IMR-90 (cell line): ENCODE measurements around the gene NCAM1. TPM values are rescaled to one million over a fixed set of nuclear protein-coding genes. Genes with fewer than 3 reads are reported as not detected.

Experiments used
- ATAC-seq: fragments of 200-7000 bp; cut with Tn5 transposase; 2 replicates; pipeline ENCODE4 v1.9.1; 2020; ENCODE audit warnings: low read depth, mild to moderate bottlenecking, moderate library complexity
- BruUV-seq: library from RNA; stranded (reverse); fragments of 400-500 nt; replicated peaks from 2 replicates; lab custom pipeline; 2021; lab: Mats Ljungman, UMichigan
- CTCF ChIA-PET: fragments of 300-600 bp; formaldehyde crosslinking; extraction: SDS; loops from one replicate; lab custom pipeline; 2021; ENCODE audit warnings: antibody characterized with exemption; lab: Yijun Ruan, JAX
- POLR2A ChIA-PET: fragments of 300-600 bp; sonication (Branson Sonifier 250); formaldehyde crosslinking; loops from one replicate; lab custom pipeline; 2022; ENCODE audit warnings: antibody characterized with exemption; ENCODE audit not compliant: unreplicated experiment; lab: Charles Lee
- DNase-seq: peaks from one replicate; pipeline ENCODE4 v3.0.0; 2013
- H2AFZ ChIP-seq: replicated peaks from 2 replicates; pipeline ENCODE3; 2013; ENCODE audit warnings: low read length, mild to moderate bottlenecking; ENCODE audit not compliant: poor library complexity
- H2AK5ac ChIP-seq: 2 replicates; pipeline ENCODE4 v1.6.1; 2013; ENCODE audit warnings: low read depth, low read length, inconsistent platforms
- H2AK9ac ChIP-seq: replicated peaks from 2 replicates; pipeline ENCODE3; 2013; ENCODE audit warnings: mild to moderate bottlenecking, low read depth, low read length, moderate library complexity; ENCODE audit not compliant: poor library complexity
- H2BK120ac ChIP-seq: 2 replicates; pipeline ENCODE4 v1.6.1; 2013; ENCODE audit warnings: low read depth, low read length, inconsistent platforms
- H2BK15ac ChIP-seq: 3 replicates; pipeline ENCODE4 v1.6.1; 2013; ENCODE audit warnings: low read depth, low read length, inconsistent platforms
- H2BK20ac ChIP-seq: 2 replicates; pipeline ENCODE4 v1.6.1; 2013; ENCODE audit warnings: low read depth, mild to moderate bottlenecking, inconsistent platforms, low read length, moderate library complexity
- H2BK5ac ChIP-seq: 2 replicates; pipeline ENCODE4 v1.6.1; 2013; ENCODE audit warnings: mild to moderate bottlenecking, low read depth, low read length, inconsistent platforms; ENCODE audit not compliant: poor library complexity, severe bottlenecking
- H3K14ac ChIP-seq: replicated peaks from 2 replicates; pipeline ENCODE4 v1.6.1; 2013; ENCODE audit warnings: low read depth, low read length, inconsistent platforms
- H3K18ac ChIP-seq: 2 replicates; pipeline ENCODE4 v1.6.1; 2013; ENCODE audit warnings: low read depth, low read length, control low read depth
- H3K23ac ChIP-seq: 2 replicates; pipeline ENCODE4 v1.6.1; 2013; ENCODE audit warnings: low read depth, low read length, inconsistent platforms
- H3K27ac ChIP-seq: 2 replicates; pipeline ENCODE4 v1.5.1; 2013; ENCODE audit warnings: mild to moderate bottlenecking, control low read depth, low read length; ENCODE audit not compliant: insufficient read depth
- H3K27me3 ChIP-seq: 2 replicates; pipeline ENCODE4 v1.6.1; 2013; ENCODE audit warnings: low read length; ENCODE audit not compliant: control insufficient read depth, insufficient read depth
- H3K36me3 ChIP-seq: 2 replicates; pipeline ENCODE4 v1.6.1; 2013; ENCODE audit warnings: low read length, mixed read lengths; ENCODE audit not compliant: control insufficient read depth, insufficient read depth
- H3K4ac ChIP-seq: 2 replicates; pipeline ENCODE4 v1.6.1; 2013; ENCODE audit warnings: low read depth, low read length, inconsistent platforms
- H3K4me1 ChIP-seq: 2 replicates; pipeline ENCODE4 v1.6.1; 2013; ENCODE audit warnings: low read length, mixed read lengths; ENCODE audit not compliant: control insufficient read depth, insufficient read depth
- H3K4me2 ChIP-seq: 2 replicates; pipeline ENCODE4 v1.6.1; 2013; ENCODE audit warnings: low read depth, mild to moderate bottlenecking, control low read depth, low read length, moderate library complexity
- H3K4me3 ChIP-seq: 2 replicates; pipeline ENCODE4 v1.5.1; 2013; ENCODE audit warnings: low read depth, mild to moderate bottlenecking, control low read depth, low read length, moderate library complexity; ENCODE audit not compliant: insufficient read depth
- H3K56ac ChIP-seq: 2 replicates; pipeline ENCODE4 v1.6.1; 2013; ENCODE audit warnings: low read length, inconsistent platforms; ENCODE audit not compliant: insufficient read depth; ENCODE audit errors: extremely low read depth
- H3K79me1 ChIP-seq, 2 experiments: 2 replicates each; pipeline ENCODE4 v1.6.1; 2013; ENCODE audit warnings: low read length in 2 of 2, inconsistent platforms in 1 of 2, low read depth in 1 of 2
- H3K9ac ChIP-seq: 2 replicates; pipeline ENCODE4 v1.6.1; 2013; ENCODE audit warnings: low read depth, low read length, control low read depth
- H3K9me1 ChIP-seq: 2 replicates; pipeline ENCODE4 v1.6.1; 2013; ENCODE audit warnings: low read length, inconsistent platforms; ENCODE audit not compliant: insufficient read depth
- H3K9me3 ChIP-seq: 2 replicates; pipeline ENCODE4 v1.6.1; 2013; ENCODE audit warnings: low read length; ENCODE audit not compliant: control insufficient read depth, insufficient read depth
- H4K20me1 ChIP-seq: 2 replicates; pipeline ENCODE4 v1.6.1; 2013; ENCODE audit warnings: low read length, inconsistent platforms; ENCODE audit not compliant: insufficient read depth
- H4K5ac ChIP-seq: 2 replicates; pipeline ENCODE4 v1.6.1; 2013; ENCODE audit warnings: mild to moderate bottlenecking, low read depth, low read length, control low read depth
- H4K8ac ChIP-seq, 2 experiments: 2 replicates each; pipeline ENCODE4 v1.6.1; 2013; ENCODE audit warnings: low read depth in 2 of 2, low read length in 2 of 2, control low read depth in 1 of 2, inconsistent platforms in 1 of 2
- H4K91ac ChIP-seq: 2 replicates; pipeline ENCODE4 v1.6.1; 2013; ENCODE audit warnings: low read depth, low read length, inconsistent platforms; ENCODE audit not compliant: insufficient read depth
- CEBPB ChIP-seq: IDR thresholded peaks from 2 replicates; pipeline ENCODE4 v1.6.1; 2012; ENCODE audit warnings: low read depth, low read length, improper control_type of control experiment
- CTCF ChIP-seq: conservative IDR thresholded peaks from 2 replicates; pipeline ENCODE4 v1.5.1; 2012; ENCODE audit warnings: mild to moderate bottlenecking, low read depth, low read length, improper control_type of control experiment
- ELK1 ChIP-seq: fragments of 150-350 bp; IDR thresholded peaks from 2 replicates; pipeline ENCODE4 v1.6.1; 2016; ENCODE audit warnings: low read depth, mild to moderate bottlenecking, low read length, moderate library complexity, borderline replicate concordance
- FOS ChIP-seq: fragments of 150-350 bp; IDR thresholded peaks from 2 replicates; pipeline ENCODE4 v1.6.1; 2016; ENCODE audit warnings: low read depth, low read length
- MAFK ChIP-seq: IDR thresholded peaks from 2 replicates; pipeline ENCODE4 v1.6.1; 2012; ENCODE audit warnings: low read depth, low read length, improper control_type of control experiment
- MAZ ChIP-seq: IDR thresholded peaks from 2 replicates; pipeline ENCODE4 v1.6.1; 2012; ENCODE audit warnings: low read depth, mild to moderate bottlenecking, low read length, improper control_type of control experiment, moderate library complexity, borderline replicate concordance
- MXI1 ChIP-seq: IDR thresholded peaks from 2 replicates; pipeline ENCODE4 v1.6.1; 2012; ENCODE audit warnings: low read depth, mild to moderate bottlenecking, low read length, moderate library complexity, borderline replicate concordance
- NFE2L2 ChIP-seq: fragments of 150-350 bp; IDR thresholded peaks from 2 replicates; pipeline ENCODE4 v1.6.1; 2016; ENCODE audit warnings: low read depth, mild to moderate bottlenecking, low read length
- POLR2A ChIP-seq: IDR thresholded peaks from 2 replicates; pipeline ENCODE4 v1.6.1; 2012; ENCODE audit warnings: mild to moderate bottlenecking, low read depth, low read length
- RAD21 ChIP-seq: IDR thresholded peaks from 2 replicates; pipeline ENCODE4 v1.6.1; 2012; ENCODE audit warnings: low read length, improper control_type of control experiment
- RFX5 ChIP-seq: IDR thresholded peaks from 2 replicates; pipeline ENCODE4 v1.8.0; 2012; ENCODE audit warnings: low read depth, mild to moderate bottlenecking, low read length, moderate library complexity
- USF2 ChIP-seq: fragments of 150-350 bp; IDR thresholded peaks from 2 replicates; pipeline ENCODE4 v1.6.1; 2017; ENCODE audit warnings: mild to moderate bottlenecking, antibody characterized with exemption, low read length, low read depth
- WGBS, 2 experiments: methylation state at CpG; one replicate each; pipeline versions ENCODE4 v1.1.5 to v1.1.7; 2013; ENCODE audit warnings: missing lambda C conversion rate in 2 of 2; ENCODE audit not compliant: insufficient read length in 1 of 2; ENCODE audit errors: extremely low coverage in 2 of 2; 5-methylcytosine and 5-hydroxymethylcytosine counted together
- dilution Hi-C: fragments of 300-500 bp; cut with HindIII; formaldehyde crosslinking; loops from one replicate; pipeline ENCODE4 v1.14.3; 2018; ENCODE audit warnings: low sequenced_read_pairs; ENCODE audit not compliant: unreplicated experiment
- in situ Hi-C: fragments of 300-500 bp; cut with MboI; formaldehyde crosslinking; loops from 3 replicates; pipeline ENCODE4 v1.14.3; 2019; ENCODE audit warnings: low sequenced_read_pairs, inconsistent platforms, mixed read lengths
- intact Hi-C: fragments of 100-400 bp; cut with micrococcal nuclease; formaldehyde crosslinking; loops from 2 replicates; pipeline ENCODE4 v1.10.0; 2022
- polyA plus RNA-seq, 3 experiments: library from polyadenylated mRNA; depleted of rRNA; stranded (reverse); fragments of >200 nt; gene quantifications; 2 replicates each; pipeline ENCODE4 v1.2.3, GENCODE V29; 2012; ENCODE audit warnings: low replicate concordance in 1 of 3
- total RNA-seq: library from RNA; depleted of rRNA; stranded (reverse); fragments of >200 nt; gene quantifications from 2 replicates; pipeline ENCODE4 v1.2.3, GENCODE V29; 2012

The NCAM1 gene
- total and polyA plus RNA-seq, 2 of the 4 experiments (the other 2 are of a cell fraction): 0.09 to 0.18 TPM

GRCh38 chr11:113314389-113315301, 353.4 kb downstream of the NCAM1 start, which contains the start of gene TTC12:
TSS of gene TTC12 (plus strand) at chr11:113314583. CDS start at chr11:113316258, 1,675 bp downstream.
- no peak within 1 kb of the TSS; the same call in 1 of the 2 replicates for H2BK20ac ChIP-seq
- H3K18ac ChIP-seq: no peak within 1 kb of the TSS; the same call in 1 of the 2 replicates
- H3K27ac ChIP-seq: peak within 1 kb of the TSS; percentile 79
- dilution Hi-C loops (no loop called here), intact Hi-C loops (loop anchor here (2.0 kb wide), 2 partner anchors 26 to 416 kb away; no protein-coding TSS in a partner anchor), in situ Hi-C loops (loop anchor here (5.0 kb wide), 1 partner anchor 418 kb away; no protein-coding TSS in a partner anchor)
- POLR2A ChIA-PET: no interaction called here
- peak within 1 kb of the TSS; percentile 96 for H3K4ac ChIP-seq
- H3K4me3 ChIP-seq: peak within 1 kb of the TSS; percentile 86
- peak; percentile 78 for DNase-seq
- no peaks in the 10 kb centered on the region for H3K27me3 ChIP-seq
- peak within 1 kb of the TSS; percentile 74; the same call in 1 of the 2 replicates for H3K23ac ChIP-seq
- 0 out of 2 replicates have a peak within 1 kb of the TSS, but pooled peaks have one; percentile 4 for H2AK5ac ChIP-seq
- H4K20me1 ChIP-seq: no peaks in the 10 kb centered on the region
- H3K9ac ChIP-seq: peak within 1 kb of the TSS; percentile 78
- no peaks in the 10 kb centered on the region; the same call in none of the 2 replicates for H3K4me1 ChIP-seq
- H3K79me1 ChIP-seq: peaks cover 3 to 10% of the 10 kb centered on the region in 2 experiments; a peak in 2 of 4 replicates
- H4K5ac ChIP-seq: peak within 1 kb of the TSS; percentile 74
- peak within 1 kb of the TSS; percentile 29; the same call in 1 of the 2 replicates for H3K56ac ChIP-seq
- H2BK120ac ChIP-seq: peak within 1 kb of the TSS; percentile 72
- H3K14ac ChIP-seq: peak within 1 kb of the TSS; percentile 92
- peak within 1 kb of the TSS; percentile 66 for H2BK5ac ChIP-seq
- no peaks in the 10 kb centered on the region for H3K36me3 ChIP-seq
- H3K9me1 ChIP-seq: no peaks in the 10 kb centered on the region; the same call in 1 of the 2 replicates
- peak within 1 kb of the TSS; percentile 100 for H2AFZ ChIP-seq
- H2BK15ac ChIP-seq: no peak within 1 kb of the TSS
- peak; percentile 100 for ATAC-seq
- peak within 1 kb of the TSS; percentile 66; the same call in 1 of the 2 replicates for H4K91ac ChIP-seq
- CTCF ChIA-PET: interaction anchor here (0.9 to 2.8 kb wide), 2 partner anchors 20 to 416 kb away, joined by 3 to 7 read pairs; no protein-coding TSS in a partner anchor
- H2AK9ac ChIP-seq: peak within 1 kb of the TSS; percentile 87
- no TSS peak for BruUV-seq
- peak within 1 kb of the TSS; percentile 76 to 81; a peak in 3 of 4 replicates for H4K8ac ChIP-seq
- WGBS, 2 experiments: 1% methylated on average over 29 of the region's 64 CpGs; no CpG with 5 or more reads in 1 of the 2 experiments
- H3K4me2 ChIP-seq: peak within 1 kb of the TSS; percentile 95
- H3K9me3 ChIP-seq: no peaks in the 10 kb centered on the region
- TF ChIP-seq NFE2L2 (no peak), CTCF (no peak), MXI1 (peak; percentile 78; the same call in 1 of the 2 replicates), MAFK (no peak), CEBPB (no peak), ELK1 (no peak), FOS (no peak), RFX5 (no peak), USF2 (no peak), RAD21 (no peak), POLR2A (peak; percentile 48), MAZ (peak; percentile 60; the same call in 1 of the 2 replicates)
